ENCODE data around the gene DYNC2I2. TPM values are rescaled to one million over a fixed set of nuclear protein-coding genes. Genes with fewer than 3 reads are reported as not detected.
"Not testable (repeated sequence)": the region's sequence is repeated elsewhere in the genome, so short reads cannot be mapped to it uniquely, and the experiment has no call there.

DYNC2I2 gene
- total RNA-seq, 1 donor from 2014 or later = 83.4 TPM

DNA sequence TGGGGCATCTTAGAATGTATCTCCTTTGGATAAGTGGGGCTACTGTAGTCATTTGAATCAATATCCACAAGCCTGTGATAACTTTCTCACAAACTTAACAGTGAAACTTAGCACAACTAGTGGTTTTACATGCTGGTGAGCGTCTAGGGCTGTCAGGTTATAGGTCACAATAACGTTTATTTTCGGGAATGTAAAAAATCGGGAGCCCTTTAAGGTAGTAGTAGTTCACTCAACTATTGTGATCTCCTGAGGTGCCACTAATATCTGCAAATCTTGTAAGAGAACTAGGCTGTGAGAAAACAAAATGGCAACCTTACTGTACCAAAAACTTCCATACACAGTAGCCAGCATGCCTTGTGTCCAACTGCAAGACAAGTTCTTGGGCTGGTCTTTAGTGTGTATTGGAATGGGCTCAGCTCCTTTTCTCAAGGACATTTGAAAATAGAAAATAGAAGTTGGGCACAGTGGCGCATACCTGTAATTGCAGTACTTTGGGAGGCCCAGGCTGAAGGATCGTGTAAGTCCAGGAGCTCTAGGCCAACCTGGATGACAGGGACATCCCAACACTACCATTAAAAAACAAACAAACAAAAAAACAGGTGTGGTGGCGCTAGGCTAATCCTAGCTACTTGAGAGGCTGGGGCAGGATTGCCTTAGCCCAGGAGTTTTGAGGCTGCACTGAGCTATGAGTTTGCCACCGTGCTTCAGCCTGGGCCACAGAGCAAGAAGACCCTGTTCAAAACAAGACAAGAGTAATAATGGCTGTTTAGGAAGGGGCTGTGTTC, 40.5 kb upstream of the DYNC2I2 start:
- H3K9me3 Mint-ChIP-seq (ENCODE audit: low read depth) = no peaks in the 10 kb centered on the region
- TF ChIP-seq, protein P1, sequence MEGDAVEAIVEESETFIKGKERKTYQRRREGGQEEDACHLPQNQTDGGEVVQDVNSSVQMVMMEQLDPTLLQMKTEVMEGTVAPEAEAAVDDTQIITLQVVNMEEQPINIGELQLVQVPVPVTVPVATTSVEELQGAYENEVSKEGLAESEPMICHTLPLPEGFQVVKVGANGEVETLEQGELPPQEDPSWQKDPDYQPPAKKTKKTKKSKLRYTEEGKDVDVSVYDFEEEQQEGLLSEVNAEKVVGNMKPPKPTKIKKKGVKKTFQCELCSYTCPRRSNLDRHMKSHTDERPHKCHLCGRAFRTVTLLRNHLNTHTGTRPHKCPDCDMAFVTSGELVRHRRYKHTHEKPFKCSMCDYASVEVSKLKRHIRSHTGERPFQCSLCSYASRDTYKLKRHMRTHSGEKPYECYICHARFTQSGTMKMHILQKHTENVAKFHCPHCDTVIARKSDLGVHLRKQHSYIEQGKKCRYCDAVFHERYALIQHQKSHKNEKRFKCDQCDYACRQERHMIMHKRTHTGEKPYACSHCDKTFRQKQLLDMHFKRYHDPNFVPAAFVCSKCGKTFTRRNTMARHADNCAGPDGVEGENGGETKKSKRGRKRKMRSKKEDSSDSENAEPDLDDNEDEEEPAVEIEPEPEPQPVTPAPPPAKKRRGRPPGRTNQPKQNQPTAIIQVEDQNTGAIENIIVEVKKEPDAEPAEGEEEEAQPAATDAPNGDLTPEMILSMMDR (IDR thresholded peaks at IDR 0.05; ENCODE audit: unreplicated experiment) = no peak
- H3K27ac Mint-ChIP-seq = peak overlapping the region; percentile 79

DNA sequence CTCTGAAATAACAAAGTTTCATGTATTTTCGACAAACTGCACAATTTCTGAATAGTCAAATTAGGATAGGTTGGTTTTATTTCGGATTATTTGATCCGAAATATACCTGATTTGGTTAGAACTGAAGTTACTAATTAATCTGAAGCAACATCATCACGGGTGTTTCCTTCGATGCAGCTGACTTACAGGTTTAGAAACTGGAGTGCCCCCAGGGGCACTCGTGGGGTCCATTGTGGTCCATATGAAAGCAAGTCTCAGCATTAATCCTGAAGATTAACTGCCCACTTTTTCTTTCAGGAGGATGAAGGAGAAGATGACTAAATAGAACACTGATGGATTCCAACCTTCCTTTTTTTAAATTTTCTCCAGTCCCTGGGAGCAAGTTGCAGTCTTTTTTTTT, 37.7 kb upstream of the DYNC2I2 start:
- peaks cover 27% of the 10 kb centered on the region for H3K36me3 Mint-ChIP-seq (ENCODE audit: insufficient read depth)
- no peak overlapping the region for H3K4me3 Mint-ChIP-seq (ENCODE audit: low read depth)
- TF ChIP-seq, protein P1 (IDR thresholded peaks at IDR 0.05; ENCODE audit: unreplicated experiment) = no peak
- H3K9me3 Mint-ChIP-seq (ENCODE audit: low read depth) = no peaks in the 10 kb centered on the region
- no peak for DNase-seq (ENCODE audit: low spot score, unreplicated experiment)
- peaks cover 15% of the 10 kb centered on the region for H3K4me1 Mint-ChIP-seq (ENCODE audit: low read depth)
- H3K27me3 Mint-ChIP-seq = no peaks in the 10 kb centered on the region
- H3K27ac Mint-ChIP-seq = no peak overlapping the region

More for the DNA sequence above, 40.5 kb upstream of the DYNC2I2 start:
- H3K4me3 Mint-ChIP-seq (ENCODE audit: low read depth) = no peak overlapping the region
- no peak for DNase-seq (ENCODE audit: low spot score, unreplicated experiment)
- no peaks in the 10 kb centered on the region for H3K27me3 Mint-ChIP-seq
- H3K36me3 Mint-ChIP-seq (ENCODE audit: insufficient read depth) = peaks cover 15% of the 10 kb centered on the region
- H3K4me1 Mint-ChIP-seq (ENCODE audit: low read depth) = peaks cover 2% of the 10 kb centered on the region

DNA sequence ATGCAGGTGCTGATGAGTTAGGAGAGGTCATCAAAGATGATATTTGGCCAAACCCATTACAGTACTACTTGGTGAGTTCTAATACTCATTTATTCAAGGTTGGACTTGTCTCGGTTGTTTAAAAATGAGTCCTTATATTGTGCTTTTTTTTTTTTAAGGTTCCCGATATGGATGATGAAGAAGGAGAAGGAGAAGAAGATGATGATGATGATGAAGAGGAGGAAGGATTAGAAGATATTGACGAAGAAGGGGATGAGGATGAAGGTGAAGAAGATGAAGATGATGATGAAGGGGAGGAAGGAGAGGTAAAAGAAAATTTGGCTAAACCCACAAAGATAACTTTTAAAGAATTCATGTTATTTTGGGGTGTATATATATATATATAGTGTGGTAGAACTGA, 37.1 kb upstream of the DYNC2I2 start:
- Mint-ChIP-seq H3K4me1 (ENCODE audit: low read depth) (peaks cover 15% of the 10 kb centered on the region), H3K36me3 (ENCODE audit: insufficient read depth) (peaks cover 27% of the 10 kb centered on the region), H3K27ac (peak overlapping the region; percentile 76)
- DNase-seq (ENCODE audit: low spot score, unreplicated experiment); H3K9me3 Mint-ChIP-seq (ENCODE audit: low read depth); H3K27me3 Mint-ChIP-seq; H3K4me3 Mint-ChIP-seq (ENCODE audit: low read depth): not testable (repeated sequence)

DNA sequence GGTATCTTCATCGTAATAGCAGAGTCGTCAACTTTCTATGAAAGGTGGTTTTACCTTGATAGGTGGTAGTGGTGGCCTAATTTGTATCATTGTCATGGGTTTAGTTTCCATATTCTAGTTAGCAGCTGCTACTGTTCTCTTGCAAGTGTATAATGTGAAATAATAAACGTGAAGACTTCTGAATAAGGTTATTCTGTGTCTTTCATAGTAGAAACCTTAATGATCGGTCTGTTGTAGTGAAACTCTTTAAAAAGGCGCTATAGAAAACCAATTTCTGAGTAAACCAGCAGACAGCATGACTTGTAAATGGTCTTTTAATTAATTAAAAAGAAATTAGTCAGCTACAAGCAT, 34.0 kb upstream of the DYNC2I2 start:
- DNase-seq (ENCODE audit: low spot score, unreplicated experiment) = no peak
- Mint-ChIP-seq H3K27ac (peak overlapping the region; percentile 99), H3K4me3 (ENCODE audit: low read depth) (peak overlapping the region; percentile 99), H3K4me1 (ENCODE audit: low read depth) (peaks cover 28% of the 10 kb centered on the region), H3K36me3 (ENCODE audit: insufficient read depth) (peaks cover 24% of the 10 kb centered on the region), H3K9me3 (ENCODE audit: low read depth) (no peaks in the 10 kb centered on the region), H3K27me3 (no peaks in the 10 kb centered on the region)
- TF ChIP-seq, protein P1 (IDR thresholded peaks at IDR 0.05; ENCODE audit: unreplicated experiment) = no peak

DNA sequence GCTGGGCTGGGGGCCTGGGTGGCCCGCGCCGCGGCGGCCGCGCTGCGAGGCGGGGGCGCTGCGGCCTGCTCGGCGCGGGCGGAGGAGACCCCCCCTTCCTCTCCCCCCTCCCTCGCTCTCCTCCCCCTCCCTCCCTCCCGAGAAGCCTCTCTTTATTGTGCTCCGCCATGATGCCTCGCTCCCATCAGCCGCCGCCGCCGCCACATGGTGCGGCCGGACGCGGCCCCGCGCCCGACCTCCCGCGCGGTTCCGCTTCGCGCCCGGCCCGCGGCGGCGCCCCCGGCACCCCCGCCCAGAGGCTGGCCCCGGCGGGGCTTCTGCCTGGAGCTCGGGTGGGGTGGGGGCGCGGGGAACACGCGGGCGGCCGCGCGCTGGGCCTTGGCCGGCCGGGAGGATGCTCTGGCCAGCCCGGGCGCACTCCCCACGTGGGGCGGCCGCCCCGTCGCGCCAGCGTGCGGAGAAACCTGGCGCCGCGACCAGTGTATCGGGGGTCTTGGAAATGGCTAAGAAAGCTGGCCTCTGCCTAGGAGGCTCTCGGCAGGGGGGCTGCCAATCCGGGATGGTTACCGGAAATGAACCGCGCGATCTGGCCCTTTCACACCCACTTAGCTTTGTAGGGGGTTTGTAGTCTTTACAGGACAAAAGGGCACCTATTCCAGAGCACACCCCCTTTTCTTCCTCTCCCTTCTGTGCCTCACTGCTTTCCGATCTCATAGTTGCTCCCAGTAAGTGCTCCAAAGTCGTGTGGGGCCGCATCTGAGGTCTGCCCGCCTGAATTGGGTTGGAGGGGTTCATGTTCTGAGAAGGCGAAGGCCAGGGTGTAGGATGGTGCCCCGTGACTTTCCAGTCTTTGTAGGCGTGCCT, 33.4 kb upstream of the DYNC2I2 start:
- H3K4me3 Mint-ChIP-seq (ENCODE audit: low read depth) = peak overlapping the region; percentile 99
- H3K36me3 Mint-ChIP-seq (ENCODE audit: insufficient read depth) = peaks cover 24% of the 10 kb centered on the region
- H3K4me1 Mint-ChIP-seq (ENCODE audit: low read depth) = peaks cover 31% of the 10 kb centered on the region
- H3K27ac Mint-ChIP-seq = peak overlapping the region; percentile 99
- TF ChIP-seq, protein P1 (IDR thresholded peaks at IDR 0.05; ENCODE audit: unreplicated experiment) = no peak
- H3K9me3 Mint-ChIP-seq (ENCODE audit: low read depth) = no peaks in the 10 kb centered on the region
- no peak for DNase-seq (ENCODE audit: low spot score, unreplicated experiment)
- no peaks in the 10 kb centered on the region for H3K27me3 Mint-ChIP-seq

Data from progenitor cell of endocrine pancreas (in vitro differentiated cells).